CD4-positive, alpha-beta T cell treated with Interleukin-2 at 100 ng/mL for 4 hours (primary cell): ENCODE data around the gene ATXN10.

Source experiments
- DNase-seq: peaks from one replicate; pipeline ENCODE4 v3.0.0-alpha.2; 2020; ENCODE audit warnings: low spot score

ATXN10 gene

DNA sequence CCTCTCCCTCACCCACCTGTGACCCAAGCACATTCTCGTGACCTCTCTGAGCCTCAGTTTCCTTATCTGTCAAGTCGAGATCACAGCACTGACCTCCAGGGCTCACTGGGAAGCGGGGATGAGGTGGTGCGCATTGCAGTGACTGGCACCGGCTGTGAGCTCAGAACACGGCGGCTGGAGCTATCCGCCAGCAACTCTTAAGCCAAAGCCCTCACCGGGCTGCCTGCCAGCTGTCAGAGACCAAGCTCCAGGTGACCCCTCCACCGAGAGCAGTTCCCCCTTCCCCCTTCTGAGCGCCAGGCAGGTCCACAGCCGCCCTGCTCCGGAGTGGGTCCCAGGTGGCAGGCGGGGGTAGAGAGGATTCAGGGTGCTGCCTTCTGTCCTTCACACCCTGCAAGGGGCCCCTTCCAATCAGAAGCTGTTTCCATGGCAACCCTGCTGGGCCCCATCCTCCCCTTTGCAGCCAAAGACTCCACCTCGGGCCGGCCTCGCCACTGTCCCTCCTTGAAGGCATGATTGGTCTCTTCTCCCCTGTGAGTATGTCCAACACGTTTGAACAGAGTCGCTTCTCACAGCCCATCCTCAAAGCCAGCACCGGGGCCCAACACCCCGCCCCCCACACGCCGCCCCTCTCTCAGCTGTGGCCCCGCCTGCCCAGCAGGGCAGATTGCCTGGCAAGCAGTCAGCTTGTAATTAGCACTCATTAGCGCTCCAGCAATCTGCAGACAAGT, 206.6 kb downstream of the ATXN10 start:
- DNase-seq: no peak

DNA sequence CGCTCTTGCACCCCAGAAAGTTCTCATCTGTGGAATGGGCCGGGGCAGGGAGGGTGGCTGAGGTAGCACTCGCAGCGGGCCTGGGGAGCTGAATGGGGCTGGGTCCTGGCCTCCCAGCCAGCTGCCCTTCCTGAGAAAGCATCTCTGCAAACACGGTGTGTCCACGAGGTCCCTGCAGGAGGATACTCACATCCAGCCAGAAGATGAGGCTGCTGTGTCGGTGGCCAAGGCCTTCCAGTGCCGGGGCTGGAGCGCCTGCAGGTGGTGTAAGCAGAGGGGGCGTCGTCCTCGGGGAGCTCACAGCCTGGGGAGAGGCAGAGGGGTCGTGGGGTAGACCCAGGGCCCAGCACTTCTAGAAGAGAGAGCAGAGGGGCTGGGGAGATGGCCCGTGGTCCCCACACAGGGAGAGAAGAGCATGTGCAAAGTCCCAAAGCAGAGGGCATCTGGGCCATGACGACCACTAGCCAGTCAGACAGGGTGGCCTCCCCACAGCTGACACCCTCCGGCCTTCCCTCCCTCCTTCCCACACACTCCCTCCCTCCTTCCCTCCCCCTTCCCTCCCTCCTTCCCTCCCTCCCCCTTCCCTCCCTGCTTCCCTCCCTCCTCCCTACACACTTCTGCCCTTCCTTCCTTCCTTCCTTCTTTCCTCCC, 207.4 kb downstream of the ATXN10 start:
- no peak for DNase-seq

DNA sequence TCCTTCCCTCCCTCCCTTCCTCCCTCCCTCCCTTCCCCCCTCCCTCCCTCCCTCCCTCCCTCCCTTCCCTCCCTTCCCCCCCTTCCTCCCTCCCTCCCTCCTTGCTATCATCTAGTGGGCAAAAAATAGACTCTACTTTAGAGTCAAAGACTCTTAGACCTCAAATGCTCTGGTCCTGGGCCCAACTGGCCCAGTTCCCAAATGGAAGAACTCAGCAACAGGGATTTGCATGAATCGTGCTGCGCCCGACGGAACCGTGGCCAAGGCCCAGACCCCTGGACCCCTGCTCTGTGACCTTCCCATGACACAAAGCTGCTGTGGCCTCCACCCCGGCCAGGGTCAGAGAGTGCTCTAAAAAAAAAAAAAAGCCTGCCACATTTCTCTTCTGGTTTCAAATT, 207.9 kb downstream of the ATXN10 start:
- no peak for DNase-seq

DNA sequence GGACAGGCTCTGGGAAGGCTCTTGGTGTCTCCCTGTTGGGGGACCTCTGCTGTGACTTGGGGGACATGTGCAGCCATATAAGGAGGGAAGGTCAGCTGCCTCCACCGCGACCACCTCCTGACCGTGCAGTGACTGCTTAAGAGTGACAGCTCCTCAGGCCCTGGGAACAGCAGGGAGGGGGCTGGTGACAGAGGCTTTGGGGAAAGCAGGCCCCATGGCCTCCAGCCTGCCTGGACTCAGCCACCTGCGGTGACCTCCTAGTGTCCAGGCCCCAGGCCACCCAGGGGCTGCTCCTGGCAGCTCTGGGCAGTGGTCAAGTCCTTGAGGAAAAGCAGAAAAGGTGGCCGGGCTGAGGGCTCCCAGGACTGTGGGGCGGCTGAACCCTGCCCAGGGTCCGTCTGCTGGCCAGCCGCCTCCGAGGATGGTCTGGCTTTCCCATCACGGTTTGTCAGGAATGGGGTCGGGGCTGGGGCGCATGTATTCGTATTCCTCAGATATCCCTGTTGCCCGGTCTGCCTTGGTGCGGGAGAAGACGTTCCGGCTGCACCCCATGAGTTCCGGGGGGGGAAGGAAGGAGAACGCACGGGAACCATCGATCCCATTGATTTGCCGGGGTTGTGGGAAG, 208.6 kb downstream of the ATXN10 start:
- DNase-seq: no peak

DNA sequence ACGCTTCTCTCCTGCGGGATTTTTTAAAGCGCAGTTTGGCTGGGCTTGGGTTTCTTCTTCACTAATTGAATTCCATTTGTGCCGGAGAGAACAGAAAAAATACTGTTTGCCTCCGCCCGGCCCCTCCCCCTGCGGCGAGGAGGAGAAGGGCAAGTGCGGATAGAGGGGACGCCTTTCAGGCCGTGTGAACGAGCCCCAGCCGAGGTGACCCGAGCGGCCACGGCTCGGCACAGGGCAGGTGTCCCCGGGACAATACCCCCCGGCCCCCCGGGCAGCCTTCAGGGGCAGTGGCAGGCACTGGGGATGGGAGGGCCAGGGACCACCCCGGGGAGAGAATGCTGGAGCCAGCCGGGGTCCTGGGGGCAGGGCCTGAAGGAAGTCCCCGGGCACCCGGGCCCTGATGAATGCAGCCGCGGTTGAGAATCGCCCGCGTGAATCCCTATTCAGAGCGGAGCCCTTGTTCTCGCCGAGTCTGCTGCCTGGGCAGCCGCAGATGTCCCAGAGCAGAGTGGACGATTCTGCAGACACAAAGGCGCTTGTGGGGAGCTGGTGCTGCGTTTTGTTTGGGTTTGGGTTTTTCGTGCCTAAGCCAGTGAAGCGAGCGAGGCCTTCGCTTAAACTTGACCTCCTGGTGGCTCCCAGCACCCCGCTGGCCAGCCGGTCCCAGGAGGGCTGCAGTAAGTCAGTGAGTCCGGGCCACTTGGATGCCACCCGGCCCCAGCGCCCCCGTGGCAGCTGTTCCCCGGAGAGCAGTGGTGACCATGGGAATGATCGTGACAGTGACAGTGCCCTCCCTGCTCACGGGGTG, 209.3 kb downstream of the ATXN10 start:
- no peak for DNase-seq

DNA sequence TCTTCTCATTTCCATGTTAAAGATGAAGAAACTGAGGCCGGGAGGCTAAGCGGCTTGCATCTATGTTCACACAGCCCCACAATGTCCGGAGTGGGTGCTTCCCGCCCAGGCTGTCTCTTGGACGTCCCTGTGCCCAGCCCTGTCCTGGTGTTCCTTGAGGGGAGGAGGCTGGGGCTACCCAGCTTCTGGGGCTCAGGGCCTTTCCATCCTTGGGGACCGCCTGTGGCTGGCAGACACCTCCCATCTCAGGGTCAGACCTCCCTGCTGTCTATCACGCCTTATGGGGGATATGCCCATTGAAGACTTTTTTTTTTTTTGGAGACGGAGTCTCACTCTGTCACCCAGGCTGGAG, 209.9 kb downstream of the ATXN10 start:
- DNase-seq: no peak

DNA sequence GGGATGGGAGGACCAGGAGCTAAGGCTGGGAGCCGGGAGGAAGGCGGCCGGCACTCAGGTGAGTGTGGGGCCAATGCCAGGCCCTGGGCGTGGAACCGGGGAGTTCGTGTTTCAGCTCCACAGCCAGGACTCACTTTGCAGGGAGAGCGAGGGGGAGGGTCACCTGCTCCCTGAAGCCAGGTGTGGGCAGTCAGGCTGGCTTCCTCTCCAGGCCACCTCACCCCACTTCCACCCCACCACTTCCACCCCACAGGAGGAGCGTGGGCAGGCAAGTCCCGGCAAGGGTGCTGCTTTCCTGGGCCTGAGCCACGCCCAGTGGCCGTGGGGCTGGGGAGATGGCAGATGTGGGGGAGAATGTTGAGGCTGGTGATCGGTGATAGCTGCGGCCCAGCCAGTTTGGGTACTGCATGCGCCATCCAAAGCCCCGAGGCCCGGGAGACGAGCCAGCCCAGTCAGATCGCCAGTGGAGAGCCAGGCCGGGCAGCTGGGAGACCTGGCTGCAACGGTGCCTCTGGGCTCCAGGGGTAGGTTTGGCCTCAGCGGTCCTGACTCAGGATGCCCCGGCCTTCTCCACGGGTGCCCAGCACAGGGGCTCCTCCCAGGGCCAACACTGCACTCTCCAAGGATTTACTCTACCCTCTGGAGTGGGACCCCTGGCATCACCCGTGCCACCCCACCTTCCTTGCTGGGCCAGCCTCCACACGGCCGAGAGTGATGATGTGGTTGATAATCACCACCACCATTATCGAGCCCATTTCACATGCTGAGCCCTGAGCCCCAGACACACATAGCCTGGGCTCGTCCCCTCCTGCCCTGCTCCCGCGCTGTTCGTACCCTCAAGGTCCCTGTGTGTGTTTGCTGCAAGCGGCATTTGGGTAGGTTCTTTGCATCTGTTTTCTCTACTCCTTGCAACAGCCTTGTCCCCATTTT, 211.5 kb downstream of the ATXN10 start:
- no peak for DNase-seq

GRCh38 chr22:45883811-45884170, 212.2 kb downstream of the ATXN10 start:
- DNase-seq: no peak

DNA sequence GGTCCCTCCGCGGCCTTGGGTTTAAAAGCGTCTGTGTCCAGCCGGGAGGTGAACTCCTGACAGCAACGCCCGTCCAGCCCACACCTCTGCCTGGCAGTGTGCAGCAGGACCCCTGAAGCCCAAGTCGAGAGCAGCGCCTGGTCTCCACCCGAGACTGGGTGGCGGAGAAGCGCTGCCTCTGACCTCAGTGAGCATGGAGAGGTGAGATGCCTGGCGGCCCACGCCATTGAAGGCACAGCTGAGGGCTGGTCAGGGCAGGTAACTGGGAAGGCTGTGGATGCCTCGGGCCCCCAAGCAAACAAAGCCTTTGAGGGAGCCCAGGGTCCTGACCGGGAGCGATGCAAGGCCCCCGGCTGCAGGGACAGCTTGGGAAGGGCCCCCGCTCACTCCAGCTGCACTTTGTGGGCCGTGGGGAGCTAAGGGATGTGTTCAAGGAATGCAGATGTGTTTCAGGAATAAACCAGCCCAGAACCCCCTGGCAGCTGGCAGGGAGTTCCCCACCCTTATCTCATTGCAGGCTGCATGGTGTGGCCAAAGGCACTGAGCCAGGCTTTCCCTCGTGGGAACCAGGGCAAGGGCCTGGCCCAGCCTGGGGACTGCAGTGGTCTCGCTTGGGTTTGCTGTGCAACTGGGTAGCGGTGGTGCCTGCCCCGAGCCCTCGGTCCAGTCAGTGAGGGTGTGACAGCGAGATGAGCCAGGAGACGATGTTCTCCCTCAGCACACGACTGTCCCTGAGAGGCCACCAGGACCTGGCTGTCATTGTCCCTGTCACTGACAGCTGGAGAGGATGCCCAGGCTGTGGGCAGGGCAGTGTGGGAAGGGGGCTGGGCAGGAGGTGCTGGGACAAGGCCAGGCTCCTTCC, 212.8 kb downstream of the ATXN10 start:
- no peak for DNase-seq

DNA sequence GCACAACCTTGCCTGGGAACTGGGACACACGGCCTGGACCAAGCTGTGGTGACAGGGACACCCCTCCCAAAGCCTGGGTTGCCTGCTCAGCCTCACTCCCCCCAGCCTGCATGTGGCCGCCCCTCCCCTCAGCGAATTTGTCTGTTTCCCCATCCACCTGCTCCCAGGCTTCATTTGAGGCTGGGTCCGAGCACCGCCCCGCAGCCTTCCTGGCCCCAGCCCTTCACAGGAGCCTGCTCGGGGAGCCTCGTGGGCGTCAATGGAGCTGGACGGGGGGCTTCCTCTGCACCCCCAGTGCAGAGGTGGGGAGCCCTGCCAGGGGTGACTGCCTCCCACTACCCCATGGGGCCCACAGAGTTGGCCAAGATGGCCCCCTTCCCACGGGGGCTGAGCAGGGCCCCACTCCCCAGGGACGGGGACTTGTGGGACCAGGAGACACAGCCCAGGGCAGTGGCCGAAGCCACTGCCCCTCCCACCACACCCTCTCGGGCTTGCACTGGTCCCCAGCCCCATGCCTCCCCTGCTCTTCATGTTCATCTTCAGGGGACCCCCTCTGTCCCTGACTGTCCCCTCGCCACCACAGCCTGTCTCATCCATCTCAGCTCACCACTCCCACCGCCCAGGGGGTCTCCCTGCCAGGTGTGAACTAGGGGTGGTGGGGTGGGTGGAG, 213.7 kb downstream of the ATXN10 start:
- no peak for DNase-seq

- DNase-seq: no peak
Measured at GRCh38 chr22:45885941-45886395, 214.3 kb downstream of the ATXN10 start.

GRCh38 chr22:45886540-45886939, 214.9 kb downstream of the ATXN10 start:
- DNase-seq: no peak

DNA sequence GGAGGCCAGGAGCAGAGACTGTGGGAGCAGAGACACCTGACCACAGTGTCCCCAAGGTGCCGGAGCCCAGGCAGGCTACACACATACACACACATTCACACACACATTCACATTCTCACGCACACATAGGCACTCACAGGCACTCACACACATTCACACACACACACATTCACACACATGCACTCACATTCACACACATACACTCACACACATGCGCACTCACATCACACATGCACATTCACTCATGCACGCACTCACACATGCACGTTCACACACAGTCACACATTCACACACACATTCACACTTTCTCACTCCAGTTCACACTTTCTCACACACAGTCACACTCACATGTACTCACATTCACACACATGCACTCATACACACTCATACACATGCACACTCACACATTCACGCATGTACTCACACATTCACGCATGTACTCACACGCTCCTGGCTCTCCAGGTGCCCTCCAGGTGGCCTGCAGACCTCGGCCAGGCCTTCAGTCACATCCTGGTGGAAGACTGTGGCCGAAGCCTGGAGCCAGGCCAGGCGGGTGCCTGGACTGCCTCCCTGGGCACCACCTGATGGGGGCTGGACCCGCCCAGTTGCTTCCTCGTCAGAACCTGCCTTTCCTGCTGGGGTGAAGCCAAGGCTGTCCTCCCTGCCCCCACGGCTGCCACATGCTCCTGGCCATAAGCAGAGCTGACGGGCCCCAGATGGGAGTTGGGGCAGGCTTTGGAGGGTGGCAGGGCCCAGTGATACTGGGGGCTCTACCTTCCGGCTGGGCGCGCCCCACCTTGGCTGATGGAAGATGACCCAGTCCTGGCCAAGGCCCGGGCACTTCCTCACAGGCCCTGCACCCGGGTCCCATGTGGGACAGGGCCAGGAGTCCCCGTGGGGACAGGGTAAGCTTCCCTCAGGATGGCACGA, 215.8 kb downstream of the ATXN10 start:
- no peak for DNase-seq

DNA sequence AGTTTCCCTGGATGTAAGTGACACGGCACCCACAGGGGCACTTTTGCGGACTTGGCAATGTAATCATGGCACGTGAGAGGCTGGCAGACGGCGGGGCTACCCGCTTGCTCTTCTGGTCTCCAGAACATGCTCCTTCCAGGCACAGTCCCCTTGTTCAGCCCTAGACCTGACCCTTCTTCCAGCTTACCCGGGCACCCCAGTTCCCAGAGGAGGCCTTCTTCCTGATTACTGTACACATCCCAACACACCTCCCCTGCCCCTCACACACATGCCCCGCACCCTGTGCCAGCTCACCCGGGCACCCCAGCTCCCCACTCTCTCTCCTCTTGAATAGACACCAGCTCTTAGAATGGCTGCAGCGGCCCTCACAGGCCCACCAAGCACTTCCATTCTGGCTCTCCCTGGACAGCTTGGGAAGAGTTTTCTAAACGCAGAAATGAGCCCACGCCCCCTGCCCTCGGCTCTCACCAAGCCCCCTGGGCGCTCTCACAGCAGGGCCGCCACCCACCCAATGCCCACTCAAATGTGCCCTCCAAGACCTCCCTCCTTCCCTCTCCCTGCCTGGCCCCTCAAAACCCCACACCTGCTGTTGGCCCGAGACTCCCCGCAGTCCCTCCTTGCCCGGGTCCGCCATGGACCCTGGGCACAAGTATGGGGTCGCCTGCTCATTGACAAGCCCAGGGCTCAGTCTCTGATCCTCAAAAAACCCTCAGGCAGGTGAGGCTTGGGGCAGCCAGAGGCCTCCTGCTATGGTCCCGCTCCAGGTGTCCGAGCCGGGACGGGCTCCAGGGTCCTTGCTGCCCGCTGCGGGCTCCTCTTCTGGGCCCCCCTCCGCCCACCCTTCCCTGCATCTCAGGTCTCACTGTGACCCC, 216.8 kb downstream of the ATXN10 start:
- no peak for DNase-seq

DNA sequence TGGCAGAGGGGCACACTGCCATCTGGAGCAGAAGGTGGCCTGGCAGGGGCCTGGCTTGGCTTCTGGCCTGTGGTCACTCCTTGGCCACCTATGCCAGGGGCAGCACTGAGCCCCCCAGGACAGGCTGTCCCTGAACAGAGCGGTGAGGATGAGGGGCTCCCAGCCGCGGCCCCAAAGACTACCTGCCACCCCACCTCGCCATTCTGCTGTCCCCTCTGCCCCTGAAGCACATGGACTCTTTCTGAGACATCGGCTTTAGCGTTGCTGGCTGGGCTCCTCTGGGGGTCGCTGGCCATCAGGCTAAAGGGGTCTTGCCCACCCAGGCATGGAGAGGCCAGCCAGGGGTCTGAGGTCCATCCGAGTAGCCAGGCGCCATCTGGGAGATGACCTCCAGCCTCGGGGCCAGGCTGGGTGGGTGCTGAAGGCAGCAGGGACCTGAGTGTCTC, 217.5 kb downstream of the ATXN10 start:
- no peak for DNase-seq

DNA sequence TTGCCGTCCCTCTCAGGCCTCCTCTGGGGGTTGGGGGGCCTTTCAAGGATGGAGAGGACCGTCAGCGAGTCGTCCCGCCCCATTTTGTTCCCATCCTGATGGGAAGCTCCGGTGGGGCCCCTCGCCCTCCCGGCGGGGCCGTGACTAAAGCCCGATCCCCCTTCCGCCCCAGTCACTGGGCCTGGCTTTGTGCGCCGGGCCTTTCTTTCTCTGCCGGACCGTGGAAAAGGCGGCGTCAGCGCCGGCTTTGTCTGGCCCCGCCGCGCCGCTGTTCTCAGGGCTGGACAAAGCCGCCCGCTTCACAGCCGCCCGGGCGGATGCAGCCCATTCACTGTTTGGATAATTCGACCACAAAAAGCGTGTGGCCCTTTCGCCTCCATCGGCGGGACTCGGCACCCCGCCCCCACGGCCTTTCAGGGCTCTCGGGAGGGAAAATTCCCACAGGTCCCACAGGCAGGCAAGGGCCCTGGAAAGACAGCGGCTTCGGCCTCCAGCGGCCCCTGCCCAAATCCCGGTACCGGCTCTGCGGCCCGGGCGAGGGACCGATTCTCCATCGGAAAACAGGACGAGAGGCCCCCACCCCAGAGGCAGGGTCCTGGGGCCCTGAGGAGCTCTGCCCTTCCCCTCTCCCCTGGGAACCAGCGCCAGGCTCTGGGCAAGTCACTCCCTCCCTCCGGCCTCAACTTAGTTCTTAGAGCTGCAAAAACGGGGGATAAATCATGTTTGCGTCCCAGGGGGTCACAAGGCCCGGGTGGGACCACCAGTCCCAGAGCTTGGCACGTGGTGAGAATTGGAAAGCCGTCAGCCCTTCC, 218.1 kb downstream of the ATXN10 start:
- DNase-seq: no peak

- DNase-seq: no peak
Measured at GRCh38 chr22:45890351-45890635, 218.7 kb downstream of the ATXN10 start.
